AG09309 (cell line): Measurements from ENCODE around the gene TSPYL2.

Experiments
- DNase-seq: peaks from one replicate; pipeline ENCODE4 v3.0.0-alpha.2; 2010; ENCODE audit warnings: low read depth
- H3K4me3 ChIP-seq: 2 replicates; pipeline ENCODE4 v1.5.1; 2011; ENCODE audit warnings: mild to moderate bottlenecking, low read depth, low read length, moderate library complexity; ENCODE audit not compliant: control insufficient read depth
- CTCF ChIP-seq: IDR thresholded peaks from 2 replicates; pipeline ENCODE4 v1.5.1; 2011; ENCODE audit warnings: mild to moderate bottlenecking, low read depth, low read length, inconsistent platforms; ENCODE audit not compliant: insufficient read depth, control insufficient read depth; ENCODE audit errors: missing control alignments

Gene TSPYL2

GRCh38 chrX:53122013-53122412 is 39.8 kb downstream of the TSPYL2 start:
- DNase-seq = no peak
- no peak for TF ChIP-seq CTCF
- no peak overlapping the region for H3K4me3 ChIP-seq

GRCh38 chrX:53125506-53125905 is 43.3 kb downstream of the TSPYL2 start:
- TF ChIP-seq CTCF = no peak

GRCh38 chrX:53126377-53126776 is 44.2 kb downstream of the TSPYL2 start:
- DNase-seq = no peak
- H3K4me3 ChIP-seq = no peak overlapping the region
- no peak for TF ChIP-seq CTCF

More at GRCh38 chrX:53125506-53125905, 43.3 kb downstream of the TSPYL2 start:
- no peak for DNase-seq
- no peak overlapping the region for H3K4me3 ChIP-seq

- H3K4me3 ChIP-seq = no peak overlapping the region
- TF ChIP-seq CTCF = no peak
- peak; percentile 13 for DNase-seq
These were observed 46.1 kb downstream of the TSPYL2 start for GRCh38 chrX:53128097-53128749.

- no peak for DNase-seq
- no peak overlapping the region for H3K4me3 ChIP-seq
- no peak for TF ChIP-seq CTCF
These were observed 51.2 kb downstream of the TSPYL2 start for GRCh38 chrX:53133400-53133799.

- no peak for DNase-seq
- TF ChIP-seq CTCF = no peak
- no peak overlapping the region for H3K4me3 ChIP-seq
These were observed 53.4 kb downstream of the TSPYL2 start for GRCh38 chrX:53135581-53135980.
